T-helper 22 cell (primary cell): ENCODE results near the gene PUS1.
"Not testable (repeated sequence)": the region's sequence is repeated elsewhere in the genome, so short reads cannot be mapped to it uniquely, and the experiment has no call there.

Experiments
- DNase-seq: peaks from one replicate; pipeline ENCODE4 v3.0.0-alpha.2; 2020; ENCODE audit warnings: low read depth

Gene PUS1

GRCh38 chr12:131928711-131929580 lies at the start of gene PUS1:
PUS1 (plus strand) TSS chr12:131929276; CDS start chr12:131929723, 447 bp downstream.
- peak; percentile 91 for DNase-seq

- DNase-seq, result no peak
These were observed 46.1 kb upstream of the PUS1 start for GRCh38 chr12:131882804-131883520.

GRCh38 chr12:131883521-131883900 lies 45.6 kb upstream of the PUS1 start:
- DNase-seq, result no peak

- DNase-seq, result not testable (repeated sequence)
These were observed 44.0 kb upstream of the PUS1 start for GRCh38 chr12:131885076-131885475.

- no peak for DNase-seq
These were observed 43.5 kb upstream of the PUS1 start for GRCh38 chr12:131885543-131886057.

- not testable (repeated sequence) for DNase-seq
These were observed 37.4 kb upstream of the PUS1 start for GRCh38 chr12:131891722-131892121.

- DNase-seq, result no peak
These were observed 36.1 kb upstream of the PUS1 start for GRCh38 chr12:131892711-131893604.

- DNase-seq, result no peak
These were observed 35.3 kb upstream of the PUS1 start for GRCh38 chr12:131893605-131894312.

GRCh38 chr12:131894313-131894860 lies 34.7 kb upstream of the PUS1 start, which contains the start of gene ULK1:
ULK1 (plus strand) TSS chr12:131894622; CDS start chr12:131895002, 380 bp downstream.
- peak; percentile 80 for DNase-seq

GRCh38 chr12:131894981-131895639 lies 34.0 kb upstream of the PUS1 start:
- no peak for DNase-seq

GRCh38 chr12:131895640-131896079 lies 33.4 kb upstream of the PUS1 start:
- DNase-seq, result no peak

- peak; percentile 45 for DNase-seq
These were observed 32.8 kb upstream of the PUS1 start for GRCh38 chr12:131896080-131896810.

GRCh38 chr12:131896811-131897270 lies 32.2 kb upstream of the PUS1 start:
- no peak for DNase-seq

- no peak for DNase-seq
These were observed 31.8 kb upstream of the PUS1 start for GRCh38 chr12:131897276-131897675.

GRCh38 chr12:131897875-131898274 lies 31.2 kb upstream of the PUS1 start:
- DNase-seq, result no peak

GRCh38 chr12:131900397-131900796 lies 28.7 kb upstream of the PUS1 start:
- DNase-seq, result no peak

GRCh38 chr12:131901431-131902331 lies 27.4 kb upstream of the PUS1 start:
- DNase-seq, result no peak
